Astrocyte of the spinal cord (primary cell): ENCODE results near the gene LPIN3.
A peak's percentile ranks its signal among the peaks of the same experiment; 100 is the strongest.
"Not testable (repeated sequence)": the region's sequence is repeated elsewhere in the genome, so short reads cannot be mapped to it uniquely, and the experiment has no call there.

Experiments
- DNase-seq: peaks from one replicate; pipeline ENCODE4 v3.0.0; 2011; ENCODE audit warnings: low read depth, low spot score
- H3K4me3 ChIP-seq: 2 replicates; pipeline ENCODE4 v1.5.1; 2011; ENCODE audit warnings: low read depth, mild to moderate bottlenecking, low read length, moderate library complexity
- in situ Hi-C: cut with HindIII; loops from 2 replicates; pipeline ENCODE4 v1.10.0; 2017; ENCODE audit warnings: low sequenced_read_pairs
- TF ChIP-seq, protein P1 (sequence below): IDR thresholded peaks from 2 replicates; pipeline ENCODE4 v1.5.1; 2012; ENCODE audit warnings: low read depth, mild to moderate bottlenecking, low read length, inconsistent platforms

Gene LPIN3

DNA sequence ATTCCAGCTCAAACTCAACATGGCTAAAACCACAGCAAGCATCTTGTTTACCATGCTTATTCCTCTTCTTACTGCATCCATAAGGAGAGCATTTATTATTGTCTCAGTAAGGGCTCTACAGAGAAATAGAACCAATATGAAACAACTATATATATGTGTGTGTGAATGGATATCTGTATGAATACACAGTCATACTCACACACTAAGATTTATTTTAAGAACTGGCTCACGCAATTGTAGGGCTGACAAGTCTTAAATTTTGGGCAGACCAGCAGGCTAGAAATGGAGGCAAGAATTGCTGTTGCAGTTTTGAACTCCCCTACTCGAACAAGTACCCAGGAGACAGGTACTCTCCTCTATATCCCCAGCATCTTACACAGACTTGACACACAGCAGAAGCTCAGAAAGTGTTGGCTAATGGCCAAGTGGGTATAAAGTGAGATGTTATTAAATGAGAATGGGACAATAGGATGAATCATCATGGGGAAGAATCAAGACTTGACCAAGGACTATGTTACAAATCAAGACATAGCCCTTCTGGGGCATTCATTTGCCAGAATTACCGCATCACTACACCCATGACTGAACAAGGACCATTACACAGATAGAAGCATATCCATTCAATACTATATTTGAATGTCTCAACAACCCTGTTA is 36.1 kb upstream of the LPIN3 start:
- in situ Hi-C loops: no loop called here
- TF ChIP-seq, protein P1, sequence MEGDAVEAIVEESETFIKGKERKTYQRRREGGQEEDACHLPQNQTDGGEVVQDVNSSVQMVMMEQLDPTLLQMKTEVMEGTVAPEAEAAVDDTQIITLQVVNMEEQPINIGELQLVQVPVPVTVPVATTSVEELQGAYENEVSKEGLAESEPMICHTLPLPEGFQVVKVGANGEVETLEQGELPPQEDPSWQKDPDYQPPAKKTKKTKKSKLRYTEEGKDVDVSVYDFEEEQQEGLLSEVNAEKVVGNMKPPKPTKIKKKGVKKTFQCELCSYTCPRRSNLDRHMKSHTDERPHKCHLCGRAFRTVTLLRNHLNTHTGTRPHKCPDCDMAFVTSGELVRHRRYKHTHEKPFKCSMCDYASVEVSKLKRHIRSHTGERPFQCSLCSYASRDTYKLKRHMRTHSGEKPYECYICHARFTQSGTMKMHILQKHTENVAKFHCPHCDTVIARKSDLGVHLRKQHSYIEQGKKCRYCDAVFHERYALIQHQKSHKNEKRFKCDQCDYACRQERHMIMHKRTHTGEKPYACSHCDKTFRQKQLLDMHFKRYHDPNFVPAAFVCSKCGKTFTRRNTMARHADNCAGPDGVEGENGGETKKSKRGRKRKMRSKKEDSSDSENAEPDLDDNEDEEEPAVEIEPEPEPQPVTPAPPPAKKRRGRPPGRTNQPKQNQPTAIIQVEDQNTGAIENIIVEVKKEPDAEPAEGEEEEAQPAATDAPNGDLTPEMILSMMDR: no peak
- no peak overlapping the region for H3K4me3 ChIP-seq
- no peak for DNase-seq

DNA sequence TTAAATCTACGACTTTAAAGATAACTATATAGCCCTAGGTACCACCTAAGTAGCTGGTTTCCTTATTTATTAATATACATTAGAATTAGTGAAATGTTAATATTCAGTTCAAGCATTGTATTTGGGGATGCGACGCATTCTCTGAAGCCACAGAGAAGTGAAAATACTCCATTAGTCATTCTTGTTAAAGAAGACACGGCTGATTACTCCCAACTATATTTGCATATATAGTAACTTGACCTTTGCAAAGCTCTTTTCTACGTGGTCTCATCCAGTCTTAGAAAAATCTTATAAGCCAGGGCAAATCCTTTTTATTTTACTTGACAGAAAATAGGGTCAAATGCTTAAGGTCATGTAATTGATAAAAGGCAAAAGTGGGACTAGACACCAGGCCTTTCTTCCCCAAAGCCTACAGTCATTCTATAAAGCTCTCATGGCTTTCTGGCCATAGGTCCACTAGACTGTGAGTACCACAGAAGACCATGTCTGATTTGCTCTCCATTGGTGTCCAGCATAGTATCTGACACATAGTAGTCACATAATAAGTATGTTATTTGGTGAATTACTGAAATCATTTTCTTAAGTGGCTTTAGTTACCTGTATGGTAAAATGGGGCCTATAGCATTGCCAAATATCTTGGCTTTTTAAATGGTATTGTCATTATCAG is 34.4 kb upstream of the LPIN3 start:
- TF ChIP-seq, protein P1: no peak
- DNase-seq: no peak
- in situ Hi-C loops: no loop called here
- H3K4me3 ChIP-seq: no peak overlapping the region

DNA sequence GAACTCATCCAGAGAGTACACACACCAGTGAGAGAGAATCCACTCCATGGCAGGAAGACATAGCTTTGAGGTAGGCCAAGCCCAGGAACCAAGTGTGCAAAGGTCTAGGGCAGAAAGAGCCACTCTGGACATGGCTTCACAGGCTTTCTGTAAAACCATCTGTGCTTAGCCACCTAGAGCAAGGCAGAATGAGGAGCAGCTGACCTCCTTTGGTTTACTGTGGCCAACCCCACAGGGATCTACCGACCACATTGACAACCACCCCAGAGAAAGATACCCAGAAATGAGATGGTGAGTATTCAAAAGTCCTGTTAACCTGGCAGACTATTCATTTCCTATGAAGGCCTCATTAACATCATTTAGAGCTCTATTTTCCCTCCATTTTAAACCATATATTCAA is 33.6 kb upstream of the LPIN3 start:
- no peak overlapping the region for H3K4me3 ChIP-seq
- TF ChIP-seq, protein P1: no peak
- no peak for DNase-seq
- in situ Hi-C loops: no loop called here

DNA sequence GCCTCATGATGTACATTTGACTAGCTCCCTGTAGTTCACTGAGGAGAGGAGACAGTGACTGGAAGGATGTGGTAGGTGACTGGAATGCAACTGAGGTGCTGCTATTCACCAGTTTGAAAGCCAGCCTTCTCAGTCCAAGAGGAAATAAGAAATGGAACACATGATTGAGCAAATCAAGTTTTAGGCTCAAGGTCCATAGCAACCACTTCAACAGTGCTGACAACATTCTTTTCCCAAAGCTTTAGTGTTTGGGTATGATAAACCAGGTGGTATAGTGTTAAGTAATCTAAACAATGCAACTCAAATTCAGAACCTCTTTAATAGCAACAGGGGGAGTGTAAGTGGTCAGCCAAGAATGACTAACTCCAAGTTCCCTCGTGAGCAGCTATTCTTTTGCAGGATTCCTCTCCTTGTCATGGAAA is 32.3 kb upstream of the LPIN3 start:
- peak; percentile 85 for DNase-seq
- no peak overlapping the region for H3K4me3 ChIP-seq
- in situ Hi-C loops: no loop called here
- TF ChIP-seq, protein P1: no peak

DNA sequence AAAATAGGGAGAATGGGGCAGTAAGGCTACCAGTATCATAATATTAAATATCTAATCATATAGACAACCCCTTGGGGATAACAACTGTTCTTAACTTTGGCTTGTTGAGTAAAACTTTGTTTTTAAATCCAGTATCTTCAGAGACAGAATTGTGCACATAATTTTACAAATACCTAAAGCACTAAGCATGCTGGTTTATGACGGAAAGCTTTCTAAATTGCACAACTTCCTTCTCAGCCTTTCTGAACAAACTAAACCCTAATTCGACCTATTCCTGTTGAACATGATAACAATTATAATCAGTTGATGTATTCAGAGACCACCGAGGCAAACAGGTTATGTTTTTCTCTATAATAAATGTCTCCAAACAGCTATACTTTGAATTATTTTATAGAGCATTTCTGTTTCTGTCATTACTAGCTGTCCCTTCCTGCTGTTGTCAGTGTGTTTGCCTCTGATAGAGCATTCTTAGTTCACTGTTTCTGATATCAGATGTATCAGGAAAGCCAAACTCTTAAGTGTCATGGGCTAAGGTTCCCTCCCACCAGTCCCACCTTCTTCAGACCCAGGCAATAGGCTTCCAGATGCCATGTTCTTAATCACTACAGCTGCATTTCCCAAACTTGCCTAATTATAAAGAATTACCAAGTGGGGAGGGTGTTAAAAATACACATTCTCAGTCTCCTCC is 31.8 kb upstream of the LPIN3 start:
- TF ChIP-seq, protein P1: no peak
- in situ Hi-C loops: no loop called here
- no peak overlapping the region for H3K4me3 ChIP-seq
- DNase-seq: no peak

DNA sequence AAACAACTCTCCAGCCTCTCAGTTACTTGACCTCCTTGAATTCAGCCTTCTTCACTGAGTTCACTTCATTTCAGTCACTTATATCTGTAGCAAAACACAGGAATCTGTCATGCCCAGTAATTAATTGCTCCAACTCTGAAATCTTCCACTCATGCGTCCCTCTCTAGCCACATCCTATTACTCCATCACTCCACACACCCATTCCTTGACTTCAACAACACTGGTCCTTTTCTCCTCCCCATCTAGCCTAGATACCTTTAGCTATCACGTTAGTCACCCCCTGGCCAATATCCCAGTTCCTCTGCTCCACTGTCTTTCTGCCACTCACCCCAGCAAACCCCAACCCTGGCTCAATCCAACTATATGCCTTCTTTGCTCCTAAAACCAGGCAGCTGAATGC is 30.8 kb upstream of the LPIN3 start:
- in situ Hi-C loops: no loop called here
- peak; percentile 59 for DNase-seq
- TF ChIP-seq, protein P1: no peak
- H3K4me3 ChIP-seq: no peak overlapping the region

DNA sequence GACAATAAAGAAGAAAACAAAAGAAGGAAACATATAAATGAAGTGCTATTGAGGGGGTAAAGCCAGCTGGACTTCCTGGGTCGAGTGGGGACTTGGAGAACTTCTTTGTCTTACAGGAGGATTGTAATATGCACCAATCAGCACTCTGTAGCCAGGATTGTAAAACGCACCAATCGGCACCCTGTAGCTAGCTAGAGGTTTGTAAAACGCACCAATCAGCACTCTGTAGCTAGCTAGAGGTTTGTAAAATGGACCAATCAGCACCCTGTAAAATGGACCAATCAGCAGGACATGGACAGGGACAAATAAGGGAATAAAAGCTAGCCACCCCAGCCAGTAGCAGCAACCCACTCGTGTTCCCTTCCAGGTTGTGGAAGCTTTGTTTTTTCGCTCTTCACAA is 28.6 kb upstream of the LPIN3 start:
- in situ Hi-C loops, DNase-seq, H3K4me3 ChIP-seq: not testable (repeated sequence)
